A673 (cell line): Measurements from ENCODE around the gene SEC31A. TPM values are rescaled to one million over a fixed set of nuclear protein-coding genes. Genes with fewer than 3 reads are reported as not detected.
"Not testable (repeated sequence)": the region's sequence is repeated elsewhere in the genome, so short reads cannot be mapped to it uniquely, and the experiment has no call there.

Experiments used
- BruUV-seq: library from RNA; stranded (reverse); fragments of 400-500 nt; replicated peaks from 2 replicates; lab custom pipeline; 2021; lab: Mats Ljungman, UMichigan
- CTCF ChIA-PET: fragments of 300-600 bp; sonication (Branson Sonifier 250); formaldehyde crosslinking; loops from one replicate; lab custom pipeline; 2022; ENCODE audit warnings: antibody characterized with exemption; lab: Charles Lee
- POLR2A ChIA-PET: fragments of 300-600 bp; sonication (Branson Sonifier 250); formaldehyde crosslinking; loops from one replicate; lab custom pipeline; 2022; ENCODE audit warnings: antibody characterized with exemption; ENCODE audit not compliant: low non-redundant PET; lab: Charles Lee
- DNase-seq: peaks from one replicate; pipeline ENCODE4 v3.0.0-alpha.2; 2015; ENCODE audit warnings: low spot score
- H3K27ac ChIP-seq: fragments of 200-600 bp; sonication (generic); 2 replicates; pipeline ENCODE4 v1.5.1; 2016; ENCODE audit warnings: mixed run types, low read depth, mild to moderate bottlenecking, mixed read lengths, antibody characterized with exemption, low read length; ENCODE audit not compliant: poor library complexity, severe bottlenecking
- H3K27me3 ChIP-seq: fragments of 200-600 bp; sonication (generic); replicated peaks from 2 replicates; pipeline ENCODE4 v1.6.1; 2017; ENCODE audit warnings: mixed run types, low read depth, mild to moderate bottlenecking, mixed read lengths, antibody characterized with exemption, low read length; ENCODE audit not compliant: insufficient read depth, poor library complexity
- H3K36me3 ChIP-seq: fragments of 200-600 bp; sonication (generic); 2 replicates; pipeline ENCODE4 v1.6.1; 2016; ENCODE audit warnings: mixed run types, mild to moderate bottlenecking, mixed read lengths, antibody characterized with exemption, low read length; ENCODE audit not compliant: insufficient read depth, poor library complexity, severe bottlenecking
- H3K4me1 ChIP-seq: fragments of 200-600 bp; sonication (generic); 2 replicates; pipeline ENCODE4 v1.6.1; 2017; ENCODE audit warnings: mixed run types, mild to moderate bottlenecking, mixed read lengths, antibody characterized with exemption, low read length; ENCODE audit not compliant: insufficient read depth, poor library complexity, severe bottlenecking
- H3K4me3 ChIP-seq: fragments of 200-600 bp; sonication (generic); 2 replicates; pipeline ENCODE4 v1.5.1; 2016; ENCODE audit warnings: low read depth, mixed run types, mild to moderate bottlenecking, mixed read lengths, low read length; ENCODE audit not compliant: poor library complexity, severe bottlenecking
- H3K9me3 ChIP-seq: fragments of 200-600 bp; sonication (generic); 2 replicates; pipeline ENCODE4 v1.6.1; 2016; ENCODE audit warnings: mixed run types, low read depth, mild to moderate bottlenecking, mixed read lengths, antibody characterized with exemption, low read length; ENCODE audit not compliant: poor library complexity, severe bottlenecking
- CTCF ChIP-seq: fragments of 300-800, 200-600 bp; sonication (generic); conservative IDR thresholded peaks from 2 replicates; pipeline ENCODE4 v1.5.1; 2017; ENCODE audit warnings: low read depth, mild to moderate bottlenecking, antibody characterized with exemption, low read length, moderate library complexity, mixed read lengths
- EZH2 ChIP-seq: fragments of 200-600 bp; sonication (generic); IDR thresholded peaks from 2 replicates; pipeline ENCODE4 v1.6.1; 2017; ENCODE audit warnings: borderline replicate concordance, low read depth, mild to moderate bottlenecking, mixed read lengths, antibody characterized with exemption, low read length; ENCODE audit not compliant: poor library complexity, severe bottlenecking
- intact Hi-C: fragments of 100-400 bp; cut with micrococcal nuclease; formaldehyde crosslinking; loops from one replicate; pipeline ENCODE4 v1.10.0; 2022; ENCODE audit not compliant: unreplicated experiment
- total RNA-seq: library from RNA; stranded (reverse); gene quantifications from 2 replicates; pipeline ENCODE4 v1.2.3, GENCODE V29; 2021

SEC31A gene
- total RNA-seq, 1 experiment from 2014 or later: 96.9 TPM

GRCh38 chr4:82823062-82823461 is 67.9 kb downstream of the SEC31A start:
- no TSS peak for BruUV-seq
- POLR2A ChIA-PET: no interaction called here
- Histone ChIP-seq H3K9me3 (no peaks in the 10 kb centered on the region), H3K36me3 (peaks cover 47% of the 10 kb centered on the region), H3K27ac (no peak overlapping the region), H3K27me3 (no peaks in the 10 kb centered on the region), H3K4me3 (no peak overlapping the region), H3K4me1 (peaks cover 15% of the 10 kb centered on the region)
- CTCF ChIA-PET: no interaction called here
- DNase-seq: no peak
- TF ChIP-seq CTCF (no peak), EZH2 (no peak)
- intact Hi-C loops: no loop called here

- no peak for TF ChIP-seq EZH2
- no peak for TF ChIP-seq CTCF
- Histone ChIP-seq H3K36me3 (peaks cover 33% of the 10 kb centered on the region), H3K9me3 (no peaks in the 10 kb centered on the region), H3K4me1 (peaks cover 17% of the 10 kb centered on the region), H3K27me3 (no peaks in the 10 kb centered on the region), H3K4me3 (no peak overlapping the region), H3K27ac (no peak overlapping the region)
- DNase-seq: no peak
- no TSS peak for BruUV-seq
- intact Hi-C loops: no loop called here
- ChIA-PET POLR2A (no interaction called here), CTCF (no interaction called here)
Observed at GRCh38 chr4:82820689-82821088, 70.3 kb downstream of the SEC31A start.

GRCh38 chr4:82818664-82819662 is 72.0 kb downstream of the SEC31A start:
- ChIA-PET POLR2A (interaction anchor here (0.6 kb wide), 1 partner anchor 28 kb away, joined by 4 read pairs; no protein-coding TSS in a partner anchor), CTCF (no interaction called here)
- intact Hi-C loops: loop anchor here (10.0 kb wide), 1 partner anchor 94 kb away; no protein-coding TSS in a partner anchor
- Histone ChIP-seq H3K4me1 (peaks cover 22% of the 10 kb centered on the region), H3K36me3 (peaks cover 25% of the 10 kb centered on the region), H3K9me3 (no peaks in the 10 kb centered on the region), H3K4me3 (no peak overlapping the region), H3K27me3 (no peaks in the 10 kb centered on the region), H3K27ac (peak overlapping the region; percentile 63)
- TF ChIP-seq CTCF (no peak), EZH2 (no peak)
- BruUV-seq: TSS peak; percentile 56
- DNase-seq: peak; percentile 47

GRCh38 chr4:82816874-82817273 is 74.1 kb downstream of the SEC31A start:
- Histone ChIP-seq H3K4me1 (peaks cover 29% of the 10 kb centered on the region), H3K36me3 (peaks cover 11% of the 10 kb centered on the region)
- H3K9me3 ChIP-seq, H3K4me3 ChIP-seq, H3K27me3 ChIP-seq, DNase-seq, CTCF ChIA-PET, BruUV-seq, POLR2A ChIA-PET, H3K27ac ChIP-seq: not testable (repeated sequence)
- intact Hi-C loops: loop anchor here (10.0 kb wide), 1 partner anchor 92 kb away; no protein-coding TSS in a partner anchor
